Measurements from ENCODE around the gene ARMH3.

Gene ARMH3

DNA sequence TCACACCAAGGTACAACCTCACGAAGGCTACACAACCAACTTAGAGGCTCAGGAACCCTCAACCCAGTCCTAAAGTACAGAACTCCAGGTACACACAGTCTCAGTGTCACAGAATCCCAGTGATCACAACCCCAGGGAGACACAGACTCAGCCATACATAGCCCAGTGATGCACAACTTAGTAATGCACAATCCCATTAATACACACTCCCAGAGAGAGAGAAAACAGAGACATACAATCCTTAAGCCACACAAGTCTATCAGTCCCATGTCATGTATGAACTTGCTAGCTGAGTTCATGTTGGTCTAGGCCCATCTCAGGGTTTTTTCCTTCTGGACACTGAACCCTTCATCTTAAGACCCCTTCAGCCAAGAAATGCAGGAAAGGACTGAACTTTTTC is 217.0 kb downstream of the ARMH3 start:
- Histone ChIP-seq H3K27ac (peak overlapping the region; percentile 62), H3K36me3 (0 out of 2 replicates have a peak, but pooled peaks cover 2% of the 10 kb centered on the region), H3K4me3 (ENCODE audit: low read depth, low read length) (no peak overlapping the region), H3K27me3 (ENCODE audit: insufficient read depth, low read depth, severe bottlenecking) (no peaks in the 10 kb centered on the region), H3K9me3 (ENCODE audit: severe bottlenecking) (no peaks in the 10 kb centered on the region)
- DNase-seq = no peak
- TF ChIP-seq CTCF (IDR thresholded peaks at IDR 0.05; ENCODE audit: low read depth, low read length) = no peak

DNA sequence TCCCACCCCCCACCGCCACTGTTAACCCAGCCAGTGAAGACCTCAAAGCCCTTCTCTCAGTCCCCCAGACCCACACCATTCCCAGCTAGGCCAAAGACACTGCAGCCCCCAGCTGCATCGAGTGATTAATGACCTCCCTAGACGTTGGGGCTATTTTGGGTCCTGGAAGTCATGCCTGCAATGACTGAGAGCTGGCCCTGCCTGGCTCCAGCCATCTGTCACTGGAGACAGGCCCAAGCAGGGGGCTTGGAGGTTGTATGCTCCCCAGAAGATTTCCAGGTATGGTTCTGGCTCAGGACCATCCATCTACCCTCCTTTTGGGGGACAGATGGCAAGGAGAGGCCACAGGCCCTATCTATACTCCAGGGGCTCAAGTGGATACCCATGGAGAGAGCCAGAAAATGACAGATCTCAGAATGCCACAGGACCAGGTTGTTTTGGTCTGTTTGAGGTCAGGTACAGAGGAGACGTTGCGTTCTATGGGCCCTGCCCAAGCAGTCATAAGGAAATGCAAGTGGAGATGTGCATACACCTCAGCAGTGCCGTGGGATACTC is 217.5 kb downstream of the ARMH3 start:
- Histone ChIP-seq H3K27ac (peak overlapping the region; percentile 62), H3K4me3 (ENCODE audit: low read depth, low read length) (no peak overlapping the region), H3K27me3 (ENCODE audit: insufficient read depth, low read depth, severe bottlenecking) (no peaks in the 10 kb centered on the region), H3K36me3 (0 out of 2 replicates have a peak, but pooled peaks cover 2% of the 10 kb centered on the region), H3K9me3 (ENCODE audit: severe bottlenecking) (no peaks in the 10 kb centered on the region)
- TF ChIP-seq CTCF (IDR thresholded peaks at IDR 0.05; ENCODE audit: low read depth, low read length) = no peak
- DNase-seq = peak; percentile 43

DNA sequence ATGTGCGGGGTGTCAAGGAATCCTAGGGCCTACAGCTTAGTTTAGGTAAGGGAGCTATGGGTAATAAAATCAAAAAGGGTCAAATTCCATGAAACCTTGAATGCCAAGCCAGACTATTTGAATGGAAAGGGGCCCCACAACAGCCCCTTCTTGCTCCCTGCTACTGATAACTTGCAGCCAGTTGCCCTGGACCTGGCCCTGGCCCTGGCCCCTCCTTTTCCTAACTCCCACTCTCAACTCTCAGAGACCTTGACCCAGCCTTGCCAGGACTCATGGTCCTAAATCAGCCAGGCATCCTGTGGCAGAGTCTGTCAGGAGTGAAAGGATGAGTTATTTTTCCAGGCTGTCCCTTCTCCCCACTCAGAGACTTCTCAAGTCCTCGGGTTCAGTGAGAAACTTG is 218.2 kb downstream of the ARMH3 start:
- Histone ChIP-seq H3K36me3 (0 out of 2 replicates have a peak, but pooled peaks cover 2% of the 10 kb centered on the region), H3K4me3 (ENCODE audit: low read depth, low read length) (no peak overlapping the region), H3K27me3 (ENCODE audit: insufficient read depth, low read depth, severe bottlenecking) (no peaks in the 10 kb centered on the region), H3K9me3 (ENCODE audit: severe bottlenecking) (no peaks in the 10 kb centered on the region), H3K27ac (peak overlapping the region; percentile 62)
- no peak for DNase-seq
- no peak for TF ChIP-seq CTCF (IDR thresholded peaks at IDR 0.05; ENCODE audit: low read depth, low read length)

- H3K27ac ChIP-seq = no peak overlapping the region
- DNase-seq = no peak
- no peaks in the 10 kb centered on the region for H3K9me3 ChIP-seq (ENCODE audit: severe bottlenecking)
- H3K4me3 ChIP-seq (ENCODE audit: low read depth, low read length) = no peak overlapping the region
- TF ChIP-seq CTCF (IDR thresholded peaks at IDR 0.05; ENCODE audit: low read depth, low read length) = no peak
- H3K27me3 ChIP-seq (ENCODE audit: insufficient read depth, low read depth, severe bottlenecking) = no peaks in the 10 kb centered on the region
- no peaks in the 10 kb centered on the region for H3K36me3 ChIP-seq
Observed at GRCh38 chr10:101835362-101835761, 220.6 kb downstream of the ARMH3 start.

DNA sequence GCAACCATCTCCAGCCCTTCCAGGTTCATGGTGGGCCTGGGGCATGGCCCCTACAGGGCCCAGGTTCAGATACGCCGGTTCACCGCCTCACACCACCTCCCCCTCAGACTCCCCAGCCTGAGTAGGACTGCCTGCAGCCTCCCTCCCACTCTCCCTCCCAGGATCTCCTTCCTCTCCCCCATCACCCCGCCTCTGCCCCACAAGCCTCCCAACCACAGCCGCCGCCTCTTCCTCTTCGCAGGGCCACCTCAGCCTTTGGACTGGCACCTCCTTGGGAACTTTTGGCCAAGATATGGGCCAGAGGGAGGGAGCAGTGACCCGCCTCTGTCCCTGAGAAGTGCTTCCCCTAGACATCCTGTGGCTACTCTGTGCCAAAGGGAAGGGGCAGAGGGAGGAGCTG is 221.6 kb downstream of the ARMH3 start:
- Histone ChIP-seq H3K9me3 (ENCODE audit: severe bottlenecking) (no peaks in the 10 kb centered on the region), H3K4me3 (ENCODE audit: low read depth, low read length) (no peak overlapping the region), H3K36me3 (no peaks in the 10 kb centered on the region), H3K27me3 (ENCODE audit: insufficient read depth, low read depth, severe bottlenecking) (no peaks in the 10 kb centered on the region), H3K27ac (no peak overlapping the region)
- DNase-seq = no peak
- no peak for TF ChIP-seq CTCF (IDR thresholded peaks at IDR 0.05; ENCODE audit: low read depth, low read length)

DNA sequence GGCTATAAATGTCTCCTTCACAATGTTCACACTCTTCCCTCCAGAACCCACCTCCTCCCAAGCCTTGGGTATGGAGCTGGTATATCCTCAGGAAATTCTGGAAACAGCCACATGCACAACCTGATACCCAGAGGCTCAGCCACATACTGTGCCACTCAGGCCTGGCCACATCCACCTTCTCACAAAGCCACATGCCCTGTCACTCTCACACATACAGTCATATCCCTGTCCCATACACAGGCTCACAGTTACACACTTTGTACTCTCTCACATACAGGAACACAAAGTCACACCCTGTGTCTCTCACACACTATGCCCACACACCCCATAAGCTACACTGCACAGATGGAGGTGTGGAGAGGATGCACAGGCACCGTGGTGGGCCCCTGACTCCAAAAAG is 222.5 kb downstream of the ARMH3 start:
- Histone ChIP-seq H3K27me3 (ENCODE audit: insufficient read depth, low read depth, severe bottlenecking) (no peaks in the 10 kb centered on the region), H3K36me3 (no peaks in the 10 kb centered on the region), H3K27ac (no peak overlapping the region), H3K9me3 (ENCODE audit: severe bottlenecking) (no peaks in the 10 kb centered on the region), H3K4me3 (ENCODE audit: low read depth, low read length) (no peak overlapping the region)
- DNase-seq = no peak
- no peak for TF ChIP-seq CTCF (IDR thresholded peaks at IDR 0.05; ENCODE audit: low read depth, low read length)
